SK-N-SH (cell line): ENCODE measurements around the gene SORBS1. TPM values are rescaled to one million over a fixed set of nuclear protein-coding genes. Genes with fewer than 3 reads are reported as not detected.

ENCODE experiments used
- CTCF ChIA-PET: fragments of 300-600, 350-600 bp; formaldehyde crosslinking; extraction: SDS; loops from one replicate; lab custom pipeline; 2021; lab: Yijun Ruan, JAX
- POLR2A ChIA-PET: fragments of 350-600 bp; sonication (Branson Sonifier 250); formaldehyde crosslinking; extraction: SDS; loops from one replicate; lab custom pipeline; 2020; ENCODE audit warnings: antibody characterized with exemption, inconsistent platforms; lab: Yijun Ruan, JAX
- DNase-seq: peaks from one replicate; pipeline ENCODE4 v3.0.0; 2012
- H2AFZ ChIP-seq: fragments of 200-600 bp; sonication (generic); 2 replicates; pipeline ENCODE4 v1.8.1; 2016; ENCODE audit warnings: antibody characterized with exemption, mild to moderate bottlenecking, low read depth
- H3F3A ChIP-seq: fragments of 200-600 bp; sonication (generic); replicated peaks from 2 replicates; pipeline ENCODE3; 2016; ENCODE audit warnings: antibody characterized with exemption, mild to moderate bottlenecking; ENCODE audit not compliant: insufficient read depth
- H3K27ac ChIP-seq, 2 experiments: fragments of 200-500 bp in 1 of 2; fragments of 200-600 bp in 1 of 2; sonication (Bioruptor generic) in 1 of 2; sonication (generic), shearing (Covaris generic) in 1 of 2; 2 replicates each; pipeline versions ENCODE4 v1.5.1 to v1.6.1; 2014 to 2016; ENCODE audit warnings: low read depth in 2 of 2, inconsistent platforms in 1 of 2, low read length in 1 of 2, mild to moderate bottlenecking in 1 of 2, mixed read lengths in 1 of 2
- H3K27me3 ChIP-seq: fragments of 200-600 bp; sonication (generic), shearing (Covaris generic); 2 replicates; pipeline ENCODE4 v1.6.1; 2016; ENCODE audit warnings: mixed run types; ENCODE audit not compliant: insufficient read depth
- H3K36me3 ChIP-seq, 2 experiments: fragments of 200-500 bp in 1 of 2; fragments of 200-600 bp in 1 of 2; sonication (Bioruptor generic) in 1 of 2; sonication (generic) in 1 of 2; replicated peaks in 1 of 2; 2 replicates each; pipeline versions ENCODE3 to v1.5.1; 2014 to 2016; ENCODE audit warnings: low read length in 1 of 2, mild to moderate bottlenecking in 1 of 2; ENCODE audit not compliant: insufficient read depth in 2 of 2, control insufficient read depth in 1 of 2
- H3K4me1 ChIP-seq, 2 experiments: fragments of 200-500 bp in 1 of 2; fragments of 200-600 bp in 1 of 2; sonication (Bioruptor generic) in 1 of 2; sonication (generic), shearing (Covaris generic) in 1 of 2; 2 replicates each; pipeline versions ENCODE4 v1.5.1 to v1.6.1; 2014 to 2016; ENCODE audit warnings: low read depth in 1 of 2, low read length in 1 of 2, mixed run types in 1 of 2; ENCODE audit not compliant: insufficient read depth in 2 of 2, control insufficient read depth in 1 of 2
- H3K4me2 ChIP-seq: fragments of 200-600 bp; sonication (generic), shearing (Covaris generic); 2 replicates; pipeline ENCODE4 v1.6.1; 2017; ENCODE audit warnings: mixed run types
- H3K4me3 ChIP-seq, 2 experiments: fragments of 200-500 bp in 1 of 2; fragments of 200-600 bp in 1 of 2; sonication (Bioruptor generic) in 1 of 2; sonication (generic), shearing (Covaris generic) in 1 of 2; 2 replicates each; pipeline versions ENCODE4 v1.5.1 to v1.8.1; 2014 to 2016; ENCODE audit warnings: low read depth in 2 of 2, inconsistent platforms in 1 of 2, low read length in 1 of 2, mild to moderate bottlenecking in 1 of 2, mixed read lengths in 1 of 2, moderate library complexity in 1 of 2
- H3K79me2 ChIP-seq: fragments of 200-600 bp; sonication (generic); 2 replicates; pipeline ENCODE4 v1.8.1; 2017; ENCODE audit warnings: mild to moderate bottlenecking; ENCODE audit not compliant: insufficient read depth
- H3K9ac ChIP-seq: fragments of 200-600 bp; sonication (generic); 2 replicates; pipeline ENCODE4 v1.6.1; 2017; ENCODE audit warnings: mixed run types
- H3K9me2 ChIP-seq: fragments of 200-600 bp; sonication (generic); 2 replicates; pipeline ENCODE4 v1.6.1; 2017; ENCODE audit warnings: mixed run types
- H3K9me3 ChIP-seq: fragments of 200-600 bp; sonication (generic); 2 replicates; pipeline ENCODE4 v1.6.1; 2017; ENCODE audit warnings: mixed run types, mild to moderate bottlenecking, moderate library complexity
- H4K20me1 ChIP-seq: fragments of 200-600 bp; sonication (generic); 2 replicates; pipeline ENCODE4 v1.6.1; 2017; ENCODE audit warnings: mild to moderate bottlenecking, mixed run types; ENCODE audit not compliant: insufficient read depth
- GATA2 ChIP-seq: sonication (generic); formaldehyde crosslinking; IDR thresholded peaks from 2 replicates; pipeline ENCODE4 v1.5.0; 2020; ENCODE audit warnings: mild to moderate bottlenecking, missing genetic modification reagents
- JUND ChIP-seq: IDR thresholded peaks from 2 replicates; pipeline ENCODE4 v1.4.0; 2012
- NRF1 ChIP-seq: IDR thresholded peaks from 2 replicates; pipeline ENCODE4 v1.6.1; 2012; ENCODE audit warnings: low read depth, mild to moderate bottlenecking, low read length
- POLR2AphosphoS5 ChIP-seq: IDR thresholded peaks from 2 replicates; pipeline ENCODE4 v1.6.1; 2012; ENCODE audit warnings: low read depth, low read length
- RAD21 ChIP-seq: IDR thresholded peaks from 2 replicates; pipeline ENCODE4 v1.6.1; 2012; ENCODE audit warnings: mild to moderate bottlenecking, low read length
- RXRA ChIP-seq: IDR thresholded peaks from 2 replicates; pipeline ENCODE4 v1.4.0; 2012; ENCODE audit warnings: low read depth, mild to moderate bottlenecking, borderline replicate concordance
- SIN3A ChIP-seq: IDR thresholded peaks from 2 replicates; pipeline ENCODE4 v1.6.1; 2012; ENCODE audit warnings: low read depth, mild to moderate bottlenecking, low read length, moderate library complexity, borderline replicate concordance
- SMC3 ChIP-seq: IDR thresholded peaks from 2 replicates; pipeline ENCODE4 v1.6.1; 2012; ENCODE audit warnings: low read depth, low read length, improper control_type of control experiment
- TCF12 ChIP-seq: IDR thresholded peaks from 2 replicates; pipeline ENCODE4 v1.4.0; 2012
- TEAD4 ChIP-seq: IDR thresholded peaks from 2 replicates; pipeline ENCODE4 v1.4.0; 2012; ENCODE audit warnings: mild to moderate bottlenecking, borderline replicate concordance; ENCODE audit not compliant: insufficient read depth
- WGBS: methylation state at CpG from one replicate; pipeline ENCODE4 v1.1.6; 2017; ENCODE audit warnings: low lambda C conversion rate; 5-methylcytosine and 5-hydroxymethylcytosine counted together
- polyA plus RNA-seq, 3 experiments: library from polyadenylated mRNA; depleted of rRNA; stranded (reverse); fragments of >200 nt; gene quantifications; 2 replicates each; pipeline ENCODE4 v1.2.3, GENCODE V29; 2012
- TF ChIP-seq, protein P1 (sequence below): IDR thresholded peaks from 2 replicates; pipeline ENCODE4 v1.4.0; 2012; ENCODE audit warnings: low read depth, borderline replicate concordance
- TF ChIP-seq, protein P2 (sequence below): IDR thresholded peaks from 2 replicates; pipeline ENCODE4 v1.4.0; 2012; ENCODE audit warnings: low read depth, borderline replicate concordance
- TF ChIP-seq, protein P3 (sequence below): IDR thresholded peaks from 2 replicates; pipeline ENCODE4 v1.6.1; 2012; ENCODE audit warnings: mild to moderate bottlenecking, low read depth, low read length, moderate library complexity
- TF ChIP-seq, protein P4 (sequence below): IDR thresholded peaks from 2 replicates; pipeline ENCODE4 v1.4.0; 2012; ENCODE audit warnings: low read depth
- TF ChIP-seq, protein P5 (sequence below): fragments of 150-350 bp; IDR thresholded peaks from 2 replicates; pipeline ENCODE4 v1.6.1; 2017; ENCODE audit warnings: antibody characterized with exemption, low read length, low read depth, borderline replicate concordance

SORBS1 gene
- polyA plus RNA-seq, 1 of the 3 experiments (the other 2 are of a cell fraction), result 0.36 TPM

DNA sequence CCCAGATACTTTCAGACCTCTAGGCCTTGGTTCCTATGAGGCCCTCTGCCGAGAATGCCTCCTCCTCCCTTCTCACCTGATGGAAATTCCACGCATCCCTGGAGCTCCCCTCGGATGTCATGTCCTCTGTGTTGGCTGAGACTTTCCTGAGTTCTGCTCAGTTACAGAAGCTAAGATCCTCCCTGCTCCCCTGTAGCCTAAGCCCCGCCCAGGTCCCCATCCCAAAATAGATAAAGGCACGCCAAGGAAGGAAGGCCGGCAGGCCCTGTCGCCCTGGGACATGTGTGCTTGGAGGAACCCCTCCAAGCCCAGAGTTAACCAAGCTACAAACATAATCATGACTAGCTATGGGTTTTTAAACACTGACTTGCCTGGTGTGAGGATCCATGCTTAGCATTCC, 123.5 kb downstream of the SORBS1 start:
- ChIA-PET POLR2A (no interaction called here), CTCF (interaction anchor here (0.9 to 4.5 kb wide), 7 partner anchors 8 to 194 kb away, joined by 3 to 27 read pairs (median 4); no protein-coding TSS in a partner anchor)
- TF ChIP-seq POLR2AphosphoS5 (no peak), JUND (no peak), GATA2 (CRISPR knock-in tag) (no peak), SIN3A (no peak), TCF12 (no peak), RXRA (no peak), TEAD4 (no peak)
- TF ChIP-seq, protein P1, sequence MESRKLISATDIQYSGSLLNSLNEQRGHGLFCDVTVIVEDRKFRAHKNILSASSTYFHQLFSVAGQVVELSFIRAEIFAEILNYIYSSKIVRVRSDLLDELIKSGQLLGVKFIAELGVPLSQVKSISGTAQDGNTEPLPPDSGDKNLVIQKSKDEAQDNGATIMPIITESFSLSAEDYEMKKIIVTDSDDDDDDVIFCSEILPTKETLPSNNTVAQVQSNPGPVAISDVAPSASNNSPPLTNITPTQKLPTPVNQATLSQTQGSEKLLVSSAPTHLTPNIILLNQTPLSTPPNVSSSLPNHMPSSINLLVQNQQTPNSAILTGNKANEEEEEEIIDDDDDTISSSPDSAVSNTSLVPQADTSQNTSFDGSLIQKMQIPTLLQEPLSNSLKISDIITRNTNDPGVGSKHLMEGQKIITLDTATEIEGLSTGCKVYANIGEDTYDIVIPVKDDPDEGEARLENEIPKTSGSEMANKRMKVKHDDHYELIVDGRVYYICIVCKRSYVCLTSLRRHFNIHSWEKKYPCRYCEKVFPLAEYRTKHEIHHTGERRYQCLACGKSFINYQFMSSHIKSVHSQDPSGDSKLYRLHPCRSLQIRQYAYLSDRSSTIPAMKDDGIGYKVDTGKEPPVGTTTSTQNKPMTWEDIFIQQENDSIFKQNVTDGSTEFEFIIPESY, result no peak
- Histone ChIP-seq H3K27ac (no peak overlapping the region), H3K9me2 (no peaks in the 10 kb centered on the region), H3K4me2 (no peak overlapping the region), H4K20me1 (no peaks in the 10 kb centered on the region), H3K9ac (no peak overlapping the region), H3F3A (no peaks in the 10 kb centered on the region), H3K27me3 (no peaks in the 10 kb centered on the region), H3K9me3 (no peaks in the 10 kb centered on the region), H3K4me1 (no peaks in the 10 kb centered on the region; a peak in 1 of 4 replicates), H2AFZ (no peak overlapping the region), H3K79me2 (no peaks in the 10 kb centered on the region), H3K4me3 (no peak overlapping the region), H3K36me3 (no peaks in the 10 kb centered on the region)
- 76% methylated on average over 6 of the region's 7 CpGs for WGBS
- no peak for DNase-seq

DNA sequence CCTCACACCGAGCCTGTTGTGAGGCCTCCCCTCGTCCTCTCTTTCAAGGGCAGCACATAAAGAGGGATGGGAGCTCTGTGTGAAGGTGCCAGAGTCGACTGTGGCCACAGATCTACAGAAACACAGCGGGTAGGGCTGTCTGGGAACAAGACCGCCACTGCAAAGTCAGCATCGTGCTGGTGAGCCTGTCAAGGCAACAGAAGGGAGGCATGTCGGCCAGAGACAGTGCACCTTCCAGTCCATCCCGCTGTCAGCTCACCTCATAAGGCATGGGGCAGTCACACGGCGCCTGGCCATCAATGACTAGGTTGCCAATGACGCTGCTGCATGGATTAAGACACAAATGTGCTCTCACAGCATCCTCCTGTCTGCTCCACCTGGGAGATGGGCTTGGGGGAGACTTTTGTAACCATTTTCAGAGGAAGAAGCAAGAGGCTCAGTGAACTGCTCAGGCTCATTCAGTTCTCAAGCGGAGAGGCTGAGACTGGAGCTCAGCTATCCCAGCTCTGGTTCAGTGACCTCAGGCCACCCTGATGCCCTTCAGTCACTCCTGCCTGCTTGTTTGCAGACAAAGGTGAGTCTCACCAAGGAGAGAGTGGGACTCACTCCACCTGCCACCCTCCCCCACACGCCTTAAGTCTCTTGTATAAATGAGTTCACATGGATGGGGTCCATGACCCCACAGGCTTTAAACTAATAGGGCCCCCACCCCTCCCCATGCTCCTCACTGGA, 125.5 kb downstream of the SORBS1 start:
- no peaks in the 10 kb centered on the region for H4K20me1 ChIP-seq
- no peak overlapping the region for H3K4me2 ChIP-seq
- POLR2A ChIA-PET, result no interaction called here
- H3K9ac ChIP-seq, result no peak overlapping the region
- CTCF ChIA-PET, result interaction anchor here (0.7 to 4.3 kb wide), 3 partner anchors 9 to 166 kb away, joined by 3 to 21 read pairs (median 7); no protein-coding TSS in a partner anchor
- DNase-seq, result no peak
- H3K27me3 ChIP-seq, result no peaks in the 10 kb centered on the region
- H3K9me2 ChIP-seq, result no peaks in the 10 kb centered on the region
- no peaks in the 10 kb centered on the region for H3K9me3 ChIP-seq
- TF ChIP-seq, protein P2, sequence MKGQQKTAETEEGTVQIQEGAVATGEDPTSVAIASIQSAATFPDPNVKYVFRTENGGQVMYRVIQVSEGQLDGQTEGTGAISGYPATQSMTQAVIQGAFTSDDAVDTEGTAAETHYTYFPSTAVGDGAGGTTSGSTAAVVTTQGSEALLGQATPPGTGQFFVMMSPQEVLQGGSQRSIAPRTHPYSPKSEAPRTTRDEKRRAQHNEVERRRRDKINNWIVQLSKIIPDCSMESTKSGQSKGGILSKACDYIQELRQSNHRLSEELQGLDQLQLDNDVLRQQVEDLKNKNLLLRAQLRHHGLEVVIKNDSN, result no peak
- TF ChIP-seq, protein P3, sequence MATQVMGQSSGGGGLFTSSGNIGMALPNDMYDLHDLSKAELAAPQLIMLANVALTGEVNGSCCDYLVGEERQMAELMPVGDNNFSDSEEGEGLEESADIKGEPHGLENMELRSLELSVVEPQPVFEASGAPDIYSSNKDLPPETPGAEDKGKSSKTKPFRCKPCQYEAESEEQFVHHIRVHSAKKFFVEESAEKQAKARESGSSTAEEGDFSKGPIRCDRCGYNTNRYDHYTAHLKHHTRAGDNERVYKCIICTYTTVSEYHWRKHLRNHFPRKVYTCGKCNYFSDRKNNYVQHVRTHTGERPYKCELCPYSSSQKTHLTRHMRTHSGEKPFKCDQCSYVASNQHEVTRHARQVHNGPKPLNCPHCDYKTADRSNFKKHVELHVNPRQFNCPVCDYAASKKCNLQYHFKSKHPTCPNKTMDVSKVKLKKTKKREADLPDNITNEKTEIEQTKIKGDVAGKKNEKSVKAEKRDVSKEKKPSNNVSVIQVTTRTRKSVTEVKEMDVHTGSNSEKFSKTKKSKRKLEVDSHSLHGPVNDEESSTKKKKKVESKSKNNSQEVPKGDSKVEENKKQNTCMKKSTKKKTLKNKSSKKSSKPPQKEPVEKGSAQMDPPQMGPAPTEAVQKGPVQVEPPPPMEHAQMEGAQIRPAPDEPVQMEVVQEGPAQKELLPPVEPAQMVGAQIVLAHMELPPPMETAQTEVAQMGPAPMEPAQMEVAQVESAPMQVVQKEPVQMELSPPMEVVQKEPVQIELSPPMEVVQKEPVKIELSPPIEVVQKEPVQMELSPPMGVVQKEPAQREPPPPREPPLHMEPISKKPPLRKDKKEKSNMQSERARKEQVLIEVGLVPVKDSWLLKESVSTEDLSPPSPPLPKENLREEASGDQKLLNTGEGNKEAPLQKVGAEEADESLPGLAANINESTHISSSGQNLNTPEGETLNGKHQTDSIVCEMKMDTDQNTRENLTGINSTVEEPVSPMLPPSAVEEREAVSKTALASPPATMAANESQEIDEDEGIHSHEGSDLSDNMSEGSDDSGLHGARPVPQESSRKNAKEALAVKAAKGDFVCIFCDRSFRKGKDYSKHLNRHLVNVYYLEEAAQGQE, result no peak
- TF ChIP-seq SMC3 (no peak), NRF1 (no peak), RAD21 (no peak), POLR2AphosphoS5 (no peak)
- TF ChIP-seq, protein P4, sequence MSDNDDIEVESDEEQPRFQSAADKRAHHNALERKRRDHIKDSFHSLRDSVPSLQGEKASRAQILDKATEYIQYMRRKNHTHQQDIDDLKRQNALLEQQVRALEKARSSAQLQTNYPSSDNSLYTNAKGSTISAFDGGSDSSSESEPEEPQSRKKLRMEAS, result no peak
- TF ChIP-seq, protein P1, result no peak
- TF ChIP-seq, protein P5, sequence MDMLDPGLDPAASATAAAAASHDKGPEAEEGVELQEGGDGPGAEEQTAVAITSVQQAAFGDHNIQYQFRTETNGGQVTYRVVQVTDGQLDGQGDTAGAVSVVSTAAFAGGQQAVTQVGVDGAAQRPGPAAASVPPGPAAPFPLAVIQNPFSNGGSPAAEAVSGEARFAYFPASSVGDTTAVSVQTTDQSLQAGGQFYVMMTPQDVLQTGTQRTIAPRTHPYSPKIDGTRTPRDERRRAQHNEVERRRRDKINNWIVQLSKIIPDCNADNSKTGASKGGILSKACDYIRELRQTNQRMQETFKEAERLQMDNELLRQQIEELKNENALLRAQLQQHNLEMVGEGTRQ, result no peak
- 44% methylated on average over 12 of the region's 13 CpGs for WGBS
- H3K4me3 ChIP-seq, result no peak overlapping the region
- no peaks in the 10 kb centered on the region for H3F3A ChIP-seq
- no peaks in the 10 kb centered on the region for H3K36me3 ChIP-seq
- no peaks in the 10 kb centered on the region for H3K79me2 ChIP-seq
- no peaks in the 10 kb centered on the region; a peak in 1 of 4 replicates for H3K4me1 ChIP-seq
- H2AFZ ChIP-seq, result no peak overlapping the region
- no peak overlapping the region for H3K27ac ChIP-seq
